Measurements from ENCODE around the gene ALG9.

- TF ChIP-seq USF1 (IDR thresholded peaks at IDR 0.05; ENCODE audit: borderline replicate concordance, extremely low read length, insufficient read depth, low read depth, low read length) (no peak), FOXM1 (IDR thresholded peaks at IDR 0.05; ENCODE audit: low read depth, low read length) (no peak), CREB1 (IDR thresholded peaks at IDR 0.05; ENCODE audit: low read depth) (no peak), CTCF (IDR thresholded peaks at IDR 0.05 in 2 of 3, conservative IDR thresholded peaks at IDR 0.05 in 1 of 3; ENCODE audit: control insufficient read depth in 2 of 3, extremely low read depth in 1 of 3, insufficient read depth in 1 of 3, low read depth in 3 of 3, low read length in 3 of 3) (no peak), EZH2 (IDR thresholded peaks at IDR 0.05; ENCODE audit: borderline replicate concordance, control insufficient read depth, low read depth, low read length) (no peak), KDM1A (IDR thresholded peaks at IDR 0.05; ENCODE audit: borderline replicate concordance) (no peak), YBX1 (IDR thresholded peaks at IDR 0.05) (no peak), CBFB (IDR thresholded peaks at IDR 0.05; ENCODE audit: low read depth) (no peak), ZBTB33 (IDR thresholded peaks at IDR 0.05) (no peak), CEBPB (IDR thresholded peaks at IDR 0.05; ENCODE audit: borderline replicate concordance in 1 of 2, low read depth in 2 of 2, low read length in 2 of 2) (no peak), REST (IDR thresholded peaks at IDR 0.05; ENCODE audit: low read depth, low read length) (no peak), HCFC1 (IDR thresholded peaks at IDR 0.05; ENCODE audit: low read length) (no peak), BHLHE40 (IDR thresholded peaks at IDR 0.05; ENCODE audit: borderline replicate concordance in 1 of 2, low read depth in 2 of 2, low read length in 1 of 2) (no peak), ZNF24 (IDR thresholded peaks at IDR 0.05) (no peak)
Measured at GRCh38 chr11:111743700-111744099, 127.7 kb downstream of the ALG9 start.

All from GM12878 (cell line).